Skeletal muscle tissue (tissue), 4 donors: ENCODE data around the gene APOBR. TPM values are rescaled to one million over a fixed set of nuclear protein-coding genes. Genes with fewer than 3 reads are reported as not detected.
"Not testable (repeated sequence)": the region's sequence is repeated elsewhere in the genome, so short reads cannot be mapped to it uniquely, and the experiment has no call there.

ENCODE experiments used
- H3K27ac ChIP-seq: one replicate; pipeline ENCODE4 v1.7.0; 2013; ENCODE audit warnings: mild to moderate bottlenecking, low read depth, low read length, inconsistent platforms
- H3K27me3 ChIP-seq, 3 donors: one replicate each; pipeline ENCODE4 v1.7.0; 2013; ENCODE audit warnings: low read length in 3 of 3; ENCODE audit not compliant: control insufficient read depth in 3 of 3, insufficient read depth in 3 of 3
- H3K36me3 ChIP-seq, 3 donors: one replicate each; pipeline ENCODE4 v1.7.0; 2013; ENCODE audit warnings: low read length in 3 of 3; ENCODE audit not compliant: control insufficient read depth in 3 of 3, insufficient read depth in 3 of 3
- H3K4me1 ChIP-seq, 3 donors: one replicate each; pipeline ENCODE4 v1.7.0; 2013; ENCODE audit warnings: low read length in 3 of 3, mild to moderate bottlenecking in 3 of 3; ENCODE audit not compliant: control insufficient read depth in 3 of 3, insufficient read depth in 3 of 3
- H3K4me3 ChIP-seq, 3 donors: one replicate each; pipeline ENCODE4 v1.7.0; 2013; ENCODE audit warnings: low read length in 3 of 3
- H3K9ac ChIP-seq, 3 donors: one replicate each; pipeline ENCODE4 v1.7.0; 2013; ENCODE audit warnings: low read length in 3 of 3, mild to moderate bottlenecking in 3 of 3, moderate library complexity in 2 of 3, low read depth in 1 of 3
- H3K9me3 ChIP-seq, 3 donors: one replicate each; pipeline ENCODE4 v1.7.0; 2013; ENCODE audit warnings: low read length in 3 of 3; ENCODE audit not compliant: control insufficient read depth in 3 of 3
- total RNA-seq: library from RNA; depleted of rRNA; stranded (reverse); fragments of >200 nt; gene quantifications from one replicate; pipeline ENCODE4 v1.2.3, GENCODE V29; 2014
- donor health status: Osteomylitis.

The APOBR gene
- total RNA-seq, 1 donor from 2014 or later, result under 0.01 TPM

- H3K4me1 ChIP-seq, result peaks cover 25 to 50% (median 31%) of the 10 kb centered on the region in 3 donors
- peak overlapping the region; percentile 27 to 95 (median 58) for H3K9ac ChIP-seq
- peak overlapping the region; percentile 98 for H3K27ac ChIP-seq
Measured at GRCh38 chr16:28537076-28537475, 42.6 kb downstream of the APOBR start.

GRCh38 chr16:28537964-28538732 lies 43.7 kb downstream of the APOBR start:
- peak overlapping the region; percentile 98 for H3K27ac ChIP-seq
- H3K36me3 ChIP-seq, result peaks cover 3 to 6% (median 4%) of the 10 kb centered on the region in 3 donors
- no peaks in the 10 kb centered on the region for H3K9me3 ChIP-seq
- H3K4me1 ChIP-seq, result peaks cover 22 to 44% (median 33%) of the 10 kb centered on the region in 3 donors
- H3K9ac ChIP-seq, result peak overlapping the region; percentile 85 to 95 (median 93)
- no peaks in the 10 kb centered on the region for H3K27me3 ChIP-seq
- H3K4me3 ChIP-seq, result peak overlapping the region; percentile 67 to 88 (median 85)

More at GRCh38 chr16:28537076-28537475, 42.6 kb downstream of the APOBR start:
- peak overlapping the region; percentile 67 to 88 (median 85) for H3K4me3 ChIP-seq
- H3K9me3 ChIP-seq, result no peaks in the 10 kb centered on the region
- H3K36me3 ChIP-seq, result peaks cover 3 to 6% (median 4%) of the 10 kb centered on the region in 3 donors
- H3K27me3 ChIP-seq, result no peaks in the 10 kb centered on the region

GRCh38 chr16:28538733-28539596 lies 44.5 kb downstream of the APOBR start, which contains the start of gene NUPR1:
Gene NUPR1, minus strand, starts transcription at chr16:28538974. Its CDS starts 67 bp downstream, at chr16:28538907.
- Histone ChIP-seq H3K4me3 (peak within 1 kb of the TSS; percentile 67 to 88 (median 85)), H3K9me3 (no peaks in the 10 kb centered on the region), H3K9ac (peak within 1 kb of the TSS; percentile 85 to 95 (median 93)), H3K27ac (peak within 1 kb of the TSS; percentile 98), H3K4me1 (peaks cover 22 to 44% (median 33%) of the 10 kb centered on the region in 3 donors), H3K27me3 (no peaks in the 10 kb centered on the region), H3K36me3 (peaks cover 3 to 6% (median 4%) of the 10 kb centered on the region in 3 donors)

GRCh38 chr16:28540346-28540745 lies 45.9 kb downstream of the APOBR start:
- H3K27ac ChIP-seq, result no peak overlapping the region

GRCh38 chr16:28542646-28543045 lies 48.2 kb downstream of the APOBR start:
- Histone ChIP-seq H3K36me3 (peaks cover 0 to under 1% (median 0%) of the 10 kb centered on the region in 3 donors), H3K27ac (peak overlapping the region; percentile 42), H3K4me1 (peaks cover 14 to 24% (median 20%) of the 10 kb centered on the region in 3 donors), H3K9me3 (no peaks in the 10 kb centered on the region), H3K27me3 (no peaks in the 10 kb centered on the region), H3K4me3 (no peak overlapping the region), H3K9ac (no peak overlapping the region)

More at GRCh38 chr16:28540346-28540745, 45.9 kb downstream of the APOBR start:
- Histone ChIP-seq H3K27me3 (no peaks in the 10 kb centered on the region), H3K9ac (no peak overlapping the region), H3K9me3 (no peaks in the 10 kb centered on the region), H3K36me3 (peaks cover 0 to 6% (median 3%) of the 10 kb centered on the region in 3 donors), H3K4me3 (no peak overlapping the region), H3K4me1 (peaks cover 20 to 33% (median 32%) of the 10 kb centered on the region in 3 donors)

GRCh38 chr16:28543072-28543471 lies 48.6 kb downstream of the APOBR start:
- peaks cover 12 to 19% (median 16%) of the 10 kb centered on the region in 3 donors for H3K4me1 ChIP-seq
- no peak overlapping the region for H3K9ac ChIP-seq
- H3K4me3 ChIP-seq, result peak overlapping the region in 1 of 3 donors; percentile 13
- H3K9me3 ChIP-seq, result no peaks in the 10 kb centered on the region
- no peaks in the 10 kb centered on the region for H3K27me3 ChIP-seq
- peak overlapping the region; percentile 42 for H3K27ac ChIP-seq
- no peaks in the 10 kb centered on the region for H3K36me3 ChIP-seq

DNA sequence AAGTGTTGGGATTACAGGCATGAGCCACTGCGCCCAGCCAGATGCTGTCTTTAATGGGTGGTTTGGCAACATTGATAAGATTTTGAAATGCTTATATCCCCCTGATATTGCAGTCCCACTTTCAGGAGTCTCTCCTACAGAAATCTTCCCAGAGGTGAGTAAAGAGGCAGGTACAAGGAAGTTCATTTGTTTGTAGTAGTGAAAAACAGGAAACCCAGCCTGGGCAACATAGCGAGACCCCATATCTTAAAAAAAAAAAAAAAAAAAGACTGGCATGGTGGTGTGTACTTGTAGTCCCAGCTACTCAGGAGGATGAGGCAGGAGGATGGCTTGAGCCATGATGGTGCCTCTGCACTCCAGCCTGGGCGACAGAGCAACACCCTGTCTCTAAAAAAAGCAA lies 50.6 kb downstream of the APOBR start:
- Histone ChIP-seq H3K36me3 (no peaks in the 10 kb centered on the region), H3K4me1 (peaks cover 0 to 7% (median 3%) of the 10 kb centered on the region in 3 donors), H3K27ac (no peak overlapping the region), H3K9ac (no peak overlapping the region), H3K4me3 (no peak overlapping the region), H3K27me3 (peaks cover 0 to 2% (median 0%) of the 10 kb centered on the region in 3 donors), H3K9me3 (no peaks in the 10 kb centered on the region)

- not testable (repeated sequence) for H3K36me3 ChIP-seq, H3K4me1 ChIP-seq, H3K4me3 ChIP-seq, H3K27me3 ChIP-seq, H3K27ac ChIP-seq, H3K9me3 ChIP-seq, H3K9ac ChIP-seq
Measured at GRCh38 chr16:28545964-28546363, 51.5 kb downstream of the APOBR start.

GRCh38 chr16:28546626-28547025 lies 52.2 kb downstream of the APOBR start:
- no peaks in the 10 kb centered on the region for H3K9me3 ChIP-seq
- peaks cover 0 to 7% (median 3%) of the 10 kb centered on the region in 3 donors for H3K4me1 ChIP-seq
- H3K4me3 ChIP-seq, result no peak overlapping the region
- H3K27me3 ChIP-seq, result peaks cover 0 to 2% (median 0%) of the 10 kb centered on the region in 3 donors
- no peak overlapping the region for H3K9ac ChIP-seq
- no peaks in the 10 kb centered on the region for H3K36me3 ChIP-seq
- H3K27ac ChIP-seq, result no peak overlapping the region
